A549 (cell line): ENCODE results near the gene NEUROD1. TPM values are rescaled to one million over a fixed set of nuclear protein-coding genes. Genes with fewer than 3 reads are reported as not detected.

ENCODE experiments used
- ATAC-seq, 2 experiments: fragments of 200-7000 bp in 1 of 2; fragments of >200 bp in 1 of 2; cut with Nextera tagmentation in 1 of 2; cut with Tn5 transposase in 1 of 2; 3 replicates each; pipeline versions ENCODE4 v1.8.0 to v1.9.1; 2018 to 2020; ENCODE audit warnings: mild to moderate bottlenecking in 1 of 2, moderate library complexity in 1 of 2
- CTCF ChIA-PET: fragments of 300-600 bp; sonication (Branson Sonifier 250); formaldehyde crosslinking; extraction: SDS; loops from one replicate; lab custom pipeline; 2021; ENCODE audit warnings: antibody characterized with exemption, inconsistent platforms; lab: Yijun Ruan, JAX
- POLR2A ChIA-PET: fragments of 350-600 bp; formaldehyde crosslinking; extraction: SDS; loops from one replicate; lab custom pipeline; 2021; ENCODE audit warnings: antibody characterized with exemption, inconsistent platforms; lab: Yijun Ruan, JAX
- DNase-seq, 2 experiments: peaks; one replicate each; pipeline versions ENCODE4 v3.0.0 to v3.0.0-alpha.2; 2011 to 2016; ENCODE audit warnings: low read depth in 1 of 2, low spot score in 1 of 2
- FAIRE-seq: peaks from 2 replicates; lab custom pipeline; 2011; peaks lifted over from hg19 to GRCh38; lab: Jason Lieb, UNC
- H3K27ac ChIP-seq, 2 experiments: fragments of >200 bp; sonication (Bioruptor Twin); formaldehyde crosslinking; 3 replicates each; pipeline ENCODE4 v1.5.1; 2016 to 2017
- H3K4me1 ChIP-seq: fragments of >200 bp; sonication (Bioruptor Twin); formaldehyde crosslinking; 3 replicates; pipeline ENCODE4 v1.6.1; 2016
- H3K4me2 ChIP-seq: fragments of >200 bp; sonication (Bioruptor Twin); formaldehyde crosslinking; 3 replicates; pipeline ENCODE4 v1.6.1; 2016
- H3K4me3 ChIP-seq: fragments of >200 bp; sonication (Bioruptor Twin); formaldehyde crosslinking; 3 replicates; pipeline ENCODE4 v1.5.1; 2016
- H3K9me3 ChIP-seq: fragments of >200 bp; sonication (Bioruptor Twin); formaldehyde crosslinking; 3 replicates; pipeline ENCODE4 v1.6.1; 2016
- BCL3 ChIP-seq: fragments of >200 bp; sonication (Bioruptor Twin); formaldehyde crosslinking; IDR thresholded peaks from 3 replicates; pipeline ENCODE4 v1.6.1; 2016
- CBX2 ChIP-seq: fragments of 200-600 bp; sonication (generic); IDR thresholded peaks from 2 replicates; pipeline ENCODE4 v1.6.1; 2016; ENCODE audit warnings: low read depth, mild to moderate bottlenecking, borderline replicate concordance
- CEBPB ChIP-seq, 2 experiments: fragments of >200 bp in 1 of 2; sonication (Bioruptor Twin) in 1 of 2; formaldehyde crosslinking in 1 of 2; IDR thresholded peaks; 2 replicates each; pipeline ENCODE4 v1.6.1; 2012 to 2016
- CHD2 ChIP-seq: fragments of 150-350 bp; IDR thresholded peaks from 2 replicates; pipeline ENCODE4 v1.6.1; 2014; ENCODE audit warnings: low read length; ENCODE audit not compliant: partially characterized antibody
- CHD4 ChIP-seq: fragments of 200-600 bp; sonication (generic); IDR thresholded peaks from 2 replicates; pipeline ENCODE4 v1.6.1; 2016; ENCODE audit warnings: antibody characterized with exemption, mild to moderate bottlenecking, borderline replicate concordance
- FOSB ChIP-seq: fragments of 250-450 bp; sonication (Bioruptor Pico); IDR thresholded peaks from 2 replicates; pipeline ENCODE4 v1.5.0; 2020; ENCODE audit warnings: mild to moderate bottlenecking, moderate library complexity
- FOSL2 ChIP-seq, 2 experiments: fragments of 450-650 bp in 1 of 2; fragments of >200 bp in 1 of 2; sonication (Bioruptor Twin) in 1 of 2; formaldehyde crosslinking; IDR thresholded peaks; 2 replicates each; pipeline versions ENCODE4 v1.5.0 to v1.6.1; 2016 to 2020; ENCODE audit warnings: mild to moderate bottlenecking in 1 of 2, moderate library complexity in 1 of 2
- GATA3 ChIP-seq: IDR thresholded peaks from 2 replicates; pipeline ENCODE4 v1.6.1; 2012; ENCODE audit warnings: borderline replicate concordance
- HES2 ChIP-seq: fragments of >200 bp; sonication (Bioruptor Twin); formaldehyde crosslinking; IDR thresholded peaks from 2 replicates; pipeline ENCODE4 v1.6.1; 2016
- JUN ChIP-seq, 2 experiments: fragments of >200 bp; sonication (Bioruptor Twin); formaldehyde crosslinking; IDR thresholded peaks; 2 replicates in 1 of 2; 3 replicates in 1 of 2; pipeline ENCODE4 v1.6.1; 2016 to 2017
- JUNB ChIP-seq: fragments of >200 bp; sonication (Bioruptor Twin); formaldehyde crosslinking; IDR thresholded peaks from 2 replicates; pipeline ENCODE4 v1.6.1; 2016
- MAFK ChIP-seq: fragments of 450-650 bp; IDR thresholded peaks from 2 replicates; pipeline ENCODE4 v1.6.1; 2014; ENCODE audit not compliant: partially characterized antibody
- MAX ChIP-seq: IDR thresholded peaks from 2 replicates; pipeline ENCODE4 v1.6.1; 2012
- NFE2L2 ChIP-seq: fragments of 150-350 bp; conservative IDR thresholded peaks from 2 replicates; pipeline ENCODE4 v1.6.1; 2014; ENCODE audit warnings: low read length
- PHF8 ChIP-seq: fragments of 200-600 bp; sonication (generic); IDR thresholded peaks from 2 replicates; pipeline ENCODE4 v1.6.1; 2016; ENCODE audit warnings: low read depth, mild to moderate bottlenecking, antibody characterized with exemption, moderate library complexity, borderline replicate concordance
- POLR2AphosphoS2 ChIP-seq: conservative IDR thresholded peaks from 2 replicates; pipeline ENCODE4 v1.6.1; 2012; ENCODE audit warnings: low read length, improper control_type of control experiment, inconsistent platforms
- RARB ChIP-seq: fragments of 250-450 bp; sonication (Bioruptor Pico); IDR thresholded peaks from 2 replicates; pipeline ENCODE4 v1.8.0; 2021; ENCODE audit warnings: mild to moderate bottlenecking, moderate library complexity
- RNF2 ChIP-seq: fragments of 200-600 bp; sonication (generic); IDR thresholded peaks from 2 replicates; pipeline ENCODE4 v1.6.1; 2016; ENCODE audit warnings: low read depth, mild to moderate bottlenecking, antibody characterized with exemption, moderate library complexity, borderline replicate concordance
- SMC3 ChIP-seq: fragments of >200 bp; sonication (Bioruptor Twin); formaldehyde crosslinking; IDR thresholded peaks from 3 replicates; pipeline ENCODE4 v1.6.1; 2018; ENCODE audit warnings: inconsistent platforms
- TFCP2L1 ChIP-seq: fragments of 250-450 bp; sonication (Bioruptor Pico); IDR thresholded peaks from 2 replicates; pipeline ENCODE4 v1.5.0; 2021; ENCODE audit warnings: mild to moderate bottlenecking
- USF2 ChIP-seq: fragments of 450-650 bp; IDR thresholded peaks from 2 replicates; pipeline ENCODE4 v1.6.1; 2014; ENCODE audit warnings: antibody characterized with exemption
- ZSCAN20 ChIP-seq: fragments of 250-450 bp; sonication (Bioruptor Pico); IDR thresholded peaks from 2 replicates; pipeline ENCODE4 v1.8.0; 2022; ENCODE audit warnings: mild to moderate bottlenecking, moderate library complexity
- WGBS: methylation state at CpG from one replicate; pipeline ENCODE4 v1.1.6; 2017; ENCODE audit errors: missing lambda C conversion rate; 5-methylcytosine and 5-hydroxymethylcytosine counted together
- polyA plus RNA-seq, 4 experiments: library from polyadenylated mRNA; depleted of rRNA in 3 of 4; stranded (reverse); fragments of >200 nt; fragmentation: RNase III in 1 of 4; extraction: RNeasy Plus Mini Kit Qiagen cat#74134 plus additional on column Dnase treatment in 1 of 4; gene quantifications; 2 replicates in 3 of 4; 3 replicates in 1 of 4; pipeline ENCODE4 v1.2.3, GENCODE V29; 2011 to 2017

NEUROD1 gene
- polyA plus RNA-seq, 2 of the 4 experiments (the other 2 are of a cell fraction), result not detected

- WGBS, result 59% methylated on average over 4 of the region's 4 CpGs
- CTCF ChIA-PET, result no interaction called here
- no peak for DNase-seq
- Histone ChIP-seq H3K4me3 (no peak overlapping the region), H3K4me2 (no peak overlapping the region), H3K27ac (no peak overlapping the region), H3K4me1 (no peaks in the 10 kb centered on the region), H3K9me3 (no peaks in the 10 kb centered on the region; the same call in 2 of the 3 replicates)
- POLR2A ChIA-PET, result no interaction called here
- ATAC-seq, result no peak
- FAIRE-seq, result no peak
- TF ChIP-seq POLR2AphosphoS2 (no peak), RARB (CRISPR knock-in tag) (no peak), GATA3 (no peak), CBX2 (no peak), CHD4 (no peak), MAX (no peak), NFE2L2 (no peak), FOSL2 (IDR thresholded peaks at IDR 0.05) (no peak), FOSL2 (CRISPR knock-in tag; IDR thresholded peaks at IDR 0.05) (no peak), RNF2 (no peak), MAFK (no peak), SMC3 (no peak), JUNB (no peak), CHD2 (no peak), TFCP2L1 (no peak), USF2 (no peak)
These were observed 30.8 kb downstream of the NEUROD1 start for GRCh38 chr2:181649436-181649979.

GRCh38 chr2:181648478-181649155 is 31.7 kb downstream of the NEUROD1 start:
- Histone ChIP-seq H3K27ac (no peak overlapping the region), H3K4me1 (no peaks in the 10 kb centered on the region), H3K9me3 (no peaks in the 10 kb centered on the region; the same call in 2 of the 3 replicates), H3K4me3 (no peak overlapping the region), H3K4me2 (no peak overlapping the region)
- ChIA-PET CTCF (no interaction called here), POLR2A (no interaction called here)
- no peak for FAIRE-seq
- TF ChIP-seq PHF8 (no peak), BCL3 (no peak), POLR2AphosphoS2 (no peak), RARB (CRISPR knock-in tag) (no peak), FOSL2 (IDR thresholded peaks at IDR 0.05) (no peak), FOSL2 (CRISPR knock-in tag; IDR thresholded peaks at IDR 0.05) (no peak), ZSCAN20 (CRISPR knock-in tag) (no peak), GATA3 (no peak), USF2 (no peak), FOSB (CRISPR knock-in tag) (no peak), CEBPB (IDR thresholded peaks at IDR 0.05) (no peak), HES2 (no peak), SMC3 (no peak), JUN (IDR thresholded peaks at IDR 0.05) (no peak)
- 40% methylated on average over 2 of the region's 2 CpGs for WGBS
- no peak for DNase-seq
- no peak for ATAC-seq
